PC-9 (cell line): ENCODE measurements around the gene MBP. TPM values are rescaled to one million over a fixed set of nuclear protein-coding genes. Genes with fewer than 3 reads are reported as not detected.

ENCODE experiments used
- BruUV-seq: library from RNA; stranded (reverse); fragments of 400-500 nt; replicated peaks from 2 replicates; lab custom pipeline; 2021; lab: Mats Ljungman, UMichigan
- CTCF ChIA-PET: fragments of 300-600 bp; sonication (Branson Sonifier 250); formaldehyde crosslinking; loops from one replicate; lab custom pipeline; 2022; ENCODE audit warnings: antibody characterized with exemption; lab: Charles Lee
- POLR2A ChIA-PET: fragments of 300-600 bp; sonication (Branson Sonifier 250); formaldehyde crosslinking; loops from one replicate; lab custom pipeline; 2022; ENCODE audit warnings: antibody characterized with exemption; ENCODE audit not compliant: unreplicated experiment; lab: Charles Lee
- DNase-seq, 2 experiments: peaks; one replicate each; pipeline versions ENCODE4 v3.0.0 to v3.0.0-alpha.2; 2015 to 2022; ENCODE audit warnings: mixed read lengths in 1 of 2
- H2AFZ ChIP-seq: fragments of 200-600 bp; sonication (generic); 2 replicates; pipeline ENCODE4 v1.8.1; 2017; ENCODE audit warnings: antibody characterized with exemption
- H3F3A ChIP-seq: fragments of 200-600 bp; sonication (generic); 2 replicates; pipeline ENCODE4 v1.8.1; 2017; ENCODE audit warnings: antibody characterized with exemption, mild to moderate bottlenecking, low read depth; ENCODE audit not compliant: insufficient read depth
- H3K27ac ChIP-seq: fragments of 200-600 bp; sonication (generic); 2 replicates; pipeline ENCODE4 v1.6.1; 2016; ENCODE audit warnings: mixed run types
- H3K27me3 ChIP-seq: fragments of 200-600 bp; sonication (generic); 2 replicates; pipeline ENCODE4 v1.6.1; 2016; ENCODE audit warnings: low read depth, mixed run types; ENCODE audit not compliant: insufficient read depth
- H3K36me3 ChIP-seq: fragments of 200-600 bp; sonication (generic); 2 replicates; pipeline ENCODE4 v1.6.1; 2016; ENCODE audit warnings: low read depth, mixed run types
- H3K4me1 ChIP-seq: fragments of 200-600 bp; sonication (generic); replicated peaks from 2 replicates; pipeline ENCODE4 v1.6.1; 2016; ENCODE audit warnings: mixed run types; ENCODE audit not compliant: insufficient read depth
- H3K4me2 ChIP-seq: fragments of 200-600 bp; sonication (generic); 2 replicates; pipeline ENCODE4 v1.6.1; 2017; ENCODE audit warnings: mixed run types
- H3K4me3 ChIP-seq: fragments of 200-600 bp; sonication (generic); 2 replicates; pipeline ENCODE4 v1.6.1; 2016; ENCODE audit warnings: mixed run types
- H3K79me2 ChIP-seq: fragments of 200-600 bp; sonication (generic); 2 replicates; pipeline ENCODE4 v1.6.1; 2017; ENCODE audit warnings: low read depth, mixed run types
- H3K9me2 ChIP-seq: fragments of 200-600 bp; sonication (generic); 2 replicates; pipeline ENCODE4 v1.8.1; 2017; ENCODE audit warnings: mild to moderate bottlenecking; ENCODE audit not compliant: insufficient read depth
- H3K9me3 ChIP-seq: fragments of 200-600 bp; sonication (generic); 2 replicates; pipeline ENCODE4 v1.8.1; 2016; ENCODE audit warnings: low read depth; ENCODE audit not compliant: insufficient read depth
- H4K20me1 ChIP-seq: fragments of 200-600 bp; sonication (generic); 2 replicates; pipeline ENCODE4 v1.8.1; 2017; ENCODE audit not compliant: insufficient read depth
- CTCF ChIP-seq: fragments of 200-600 bp; sonication (generic); conservative IDR thresholded peaks from 2 replicates; pipeline ENCODE4 v1.6.1; 2017; ENCODE audit warnings: mixed run types, antibody characterized with exemption, mild to moderate bottlenecking, moderate library complexity
- EZH2 ChIP-seq: fragments of 200-600 bp; sonication (generic); IDR thresholded peaks from 2 replicates; pipeline ENCODE4 v1.8.0; 2017; ENCODE audit warnings: antibody characterized with exemption, low read depth
- intact Hi-C: fragments of 100-400 bp; cut with micrococcal nuclease; formaldehyde crosslinking; loops from one replicate; pipeline ENCODE4 v1.10.0; 2022; ENCODE audit not compliant: unreplicated experiment
- total RNA-seq: library from RNA; stranded (reverse); gene quantifications from 2 replicates; pipeline ENCODE4 v1.2.3, GENCODE V29; 2021

The MBP gene
- total RNA-seq, 1 experiment from 2014 or later, result 37.9 TPM

DNA sequence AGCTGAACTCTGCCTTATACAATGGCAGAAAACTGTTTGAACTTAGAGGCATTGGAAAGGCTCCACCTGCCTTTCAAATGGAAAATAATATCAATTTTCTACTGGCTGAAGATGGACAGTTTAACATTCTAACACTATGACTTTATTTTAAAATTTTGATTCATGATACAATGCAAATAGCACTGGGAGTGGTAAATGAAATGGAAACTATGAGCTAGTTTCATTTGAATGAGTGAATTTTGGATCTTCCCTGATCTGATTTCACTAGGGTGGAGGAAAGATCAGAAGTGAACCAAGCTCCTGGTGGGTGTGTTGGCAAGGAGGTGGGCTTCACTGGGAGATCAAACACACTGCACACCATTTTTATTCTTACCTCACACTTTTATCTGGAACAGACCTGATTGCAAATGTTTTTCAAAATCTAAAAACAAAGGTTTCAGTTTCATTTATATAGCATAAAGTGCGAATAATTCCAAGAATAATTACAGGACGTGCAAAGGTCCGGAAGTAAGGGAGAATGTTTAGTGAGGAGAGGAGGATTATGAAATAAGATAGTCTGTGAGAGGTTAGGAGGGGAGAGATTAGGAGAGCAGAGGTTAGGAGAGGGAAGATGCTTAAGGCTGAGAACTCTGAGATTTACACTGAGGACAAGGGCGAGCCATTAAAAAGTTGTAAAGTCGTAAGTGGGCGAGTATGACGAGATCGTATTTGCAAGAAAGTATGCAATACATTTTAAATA lies 18.6 kb upstream of the MBP start:
- CTCF ChIA-PET, result no interaction called here
- no peaks in the 10 kb centered on the region for H3K4me1 ChIP-seq
- no peaks in the 10 kb centered on the region for H3F3A ChIP-seq
- DNase-seq, result no peak
- POLR2A ChIA-PET, result no interaction called here
- no peaks in the 10 kb centered on the region for H3K9me2 ChIP-seq
- no peak overlapping the region for H3K4me2 ChIP-seq
- no peak overlapping the region for H2AFZ ChIP-seq
- peaks cover 3% of the 10 kb centered on the region for H3K27me3 ChIP-seq
- H3K27ac ChIP-seq, result no peak overlapping the region
- no peaks in the 10 kb centered on the region for H4K20me1 ChIP-seq
- no peaks in the 10 kb centered on the region for H3K9me3 ChIP-seq
- intact Hi-C loops, result no loop called here
- TF ChIP-seq CTCF (no peak), EZH2 (no peak)
- no peaks in the 10 kb centered on the region for H3K79me2 ChIP-seq
- BruUV-seq, result no TSS peak
- H3K4me3 ChIP-seq, result no peak overlapping the region
- no peaks in the 10 kb centered on the region for H3K36me3 ChIP-seq

- no peaks in the 10 kb centered on the region for H3K9me2 ChIP-seq
- no peaks in the 10 kb centered on the region for H3K79me2 ChIP-seq
- BruUV-seq, result no TSS peak
- no peaks in the 10 kb centered on the region for H3F3A ChIP-seq
- no peak overlapping the region for H2AFZ ChIP-seq
- H3K27ac ChIP-seq, result no peak overlapping the region
- no peak overlapping the region for H3K4me2 ChIP-seq
- H3K27me3 ChIP-seq, result peaks cover 4% of the 10 kb centered on the region
- no peaks in the 10 kb centered on the region for H3K9me3 ChIP-seq
- POLR2A ChIA-PET, result no interaction called here
- no peaks in the 10 kb centered on the region for H4K20me1 ChIP-seq
- CTCF ChIA-PET, result no interaction called here
- H3K36me3 ChIP-seq, result no peaks in the 10 kb centered on the region
- TF ChIP-seq EZH2, result no peak
- TF ChIP-seq CTCF, result no peak
- no peak overlapping the region for H3K4me3 ChIP-seq
- intact Hi-C loops, result no loop called here
- no peak for DNase-seq
- no peaks in the 10 kb centered on the region for H3K4me1 ChIP-seq
Measured at GRCh38 chr18:77150588-77150987, 18.0 kb upstream of the MBP start.

- TF ChIP-seq CTCF, result no peak
- no peak for TF ChIP-seq EZH2
- Histone ChIP-seq H3K27ac (no peak overlapping the region), H3F3A (no peaks in the 10 kb centered on the region), H4K20me1 (no peaks in the 10 kb centered on the region), H3K4me2 (no peak overlapping the region), H3K27me3 (peaks cover 8% of the 10 kb centered on the region; the same call in 1 of the 2 replicates), H3K36me3 (no peaks in the 10 kb centered on the region), H3K4me3 (no peak overlapping the region), H2AFZ (no peak overlapping the region), H3K4me1 (no peaks in the 10 kb centered on the region), H3K9me2 (no peaks in the 10 kb centered on the region), H3K9me3 (0 out of 2 replicates have a peak, but pooled peaks cover 6% of the 10 kb centered on the region), H3K79me2 (no peaks in the 10 kb centered on the region)
- POLR2A ChIA-PET, result no interaction called here
- no peak for DNase-seq
- CTCF ChIA-PET, result no interaction called here
- intact Hi-C loops, result no loop called here
- no TSS peak for BruUV-seq
Measured at GRCh38 chr18:77148289-77148688, 15.7 kb upstream of the MBP start.
